ENCODE results near the gene TTLL10. TPM values are rescaled to one million over a fixed set of nuclear protein-coding genes. Genes with fewer than 3 reads are reported as not detected.

TTLL10 gene
- total RNA-seq, 2 experiments from 2014 or later = not detected

- POLR2A ChIA-PET = interaction anchor here (1.4 kb wide), 1 partner anchor 16 kb away, joined by 4 read pairs; no protein-coding TSS in a partner anchor
- no peak overlapping the region for H3K4me3 Mint-ChIP-seq
- ATAC-seq (ENCODE audit: low read depth) = no peak
- peaks cover 4% of the 10 kb centered on the region for H3K4me1 Mint-ChIP-seq
- peak; percentile 32 for DNase-seq
- H3K27ac Mint-ChIP-seq = peak overlapping the region; percentile 69
- peaks cover 3% of the 10 kb centered on the region for H3K36me3 Mint-ChIP-seq
- no peaks in the 10 kb centered on the region for H3K27me3 Mint-ChIP-seq
- H3K9me3 Mint-ChIP-seq = peaks cover 5% of the 10 kb centered on the region
Measured at GRCh38 chr1:1199141-1199960, 25.7 kb downstream of the TTLL10 start.

- POLR2A ChIA-PET = interaction anchor here (1.2 to 1.4 kb wide), 2 partner anchors 14 to 15 kb away, joined by 3 to 4 read pairs; no protein-coding TSS in a partner anchor
- ATAC-seq (ENCODE audit: low read depth) (peak; percentile 1), DNase-seq (peak; percentile 37)
- no peaks in the 10 kb centered on the region for H3K36me3 Mint-ChIP-seq
- no peaks in the 10 kb centered on the region for H3K27me3 Mint-ChIP-seq
- H3K4me3 Mint-ChIP-seq = peak overlapping the region; percentile 28
- H3K27ac Mint-ChIP-seq = peak overlapping the region; percentile 71
- H3K9me3 Mint-ChIP-seq = no peaks in the 10 kb centered on the region
- H3K4me1 Mint-ChIP-seq = peaks cover 4% of the 10 kb centered on the region
Measured at GRCh38 chr1:1199961-1200875, 26.5 kb downstream of the TTLL10 start.

- POLR2A ChIA-PET = interaction anchor here (1.2 to 1.4 kb wide), 2 partner anchors 14 to 15 kb away, joined by 3 to 4 read pairs; no protein-coding TSS in a partner anchor
- DNase-seq (peak; percentile 84), ATAC-seq (ENCODE audit: low read depth) (peak; percentile 69)
- H3K4me3 Mint-ChIP-seq = peak overlapping the region; percentile 28
- no peaks in the 10 kb centered on the region for H3K9me3 Mint-ChIP-seq
- no peaks in the 10 kb centered on the region for H3K36me3 Mint-ChIP-seq
- H3K27ac Mint-ChIP-seq = peak overlapping the region; percentile 71
- no peaks in the 10 kb centered on the region for H3K27me3 Mint-ChIP-seq
- H3K4me1 Mint-ChIP-seq = peaks cover 4% of the 10 kb centered on the region
Measured at GRCh38 chr1:1200876-1201810, 27.5 kb downstream of the TTLL10 start.

- POLR2A ChIA-PET = no interaction called here
- H3K4me3 Mint-ChIP-seq = no peak overlapping the region
- ATAC-seq (ENCODE audit: low read depth) (no peak), DNase-seq (peak; percentile 53)
- H3K4me1 Mint-ChIP-seq = peaks cover 8% of the 10 kb centered on the region
- no peak overlapping the region for H3K27ac Mint-ChIP-seq
- no peaks in the 10 kb centered on the region for H3K9me3 Mint-ChIP-seq
- no peaks in the 10 kb centered on the region for H3K36me3 Mint-ChIP-seq
- H3K27me3 Mint-ChIP-seq = peaks cover 2% of the 10 kb centered on the region
Measured at GRCh38 chr1:1202831-1203560, 29.3 kb downstream of the TTLL10 start.

- no peak overlapping the region for H3K4me3 Mint-ChIP-seq
- no peaks in the 10 kb centered on the region for H3K36me3 Mint-ChIP-seq
- H3K4me1 Mint-ChIP-seq = peaks cover 12% of the 10 kb centered on the region
- no peak overlapping the region for H3K27ac Mint-ChIP-seq
- H3K27me3 Mint-ChIP-seq = peaks cover 2% of the 10 kb centered on the region
- POLR2A ChIA-PET = no interaction called here
- DNase-seq (peak; percentile 46), ATAC-seq (ENCODE audit: low read depth) (no peak)
- no peaks in the 10 kb centered on the region for H3K9me3 Mint-ChIP-seq
Measured at GRCh38 chr1:1203561-1204424, 30.1 kb downstream of the TTLL10 start.

GRCh38 chr1:1204425-1204920 is 30.8 kb downstream of the TTLL10 start:
- Mint-ChIP-seq H3K27me3 (peaks cover 2% of the 10 kb centered on the region), H3K9me3 (no peaks in the 10 kb centered on the region), H3K27ac (no peak overlapping the region), H3K4me3 (no peak overlapping the region), H3K36me3 (no peaks in the 10 kb centered on the region), H3K4me1 (peaks cover 14% of the 10 kb centered on the region)
- DNase-seq = peak; percentile 31
- POLR2A ChIA-PET = no interaction called here
- no peak for ATAC-seq (ENCODE audit: low read depth)

- Mint-ChIP-seq H3K27ac (peak overlapping the region; percentile 60), H3K4me1 (peaks cover 14% of the 10 kb centered on the region), H3K27me3 (peaks cover 2% of the 10 kb centered on the region), H3K4me3 (peak overlapping the region; percentile 48), H3K9me3 (no peaks in the 10 kb centered on the region), H3K36me3 (no peaks in the 10 kb centered on the region)
- ATAC-seq (ENCODE audit: low read depth) = no peak
- DNase-seq = peak; percentile 43
- POLR2A ChIA-PET = interaction anchor here (0.8 kb wide), 1 partner anchor 83 kb away, joined by 3 read pairs; no protein-coding TSS in a partner anchor
Measured at GRCh38 chr1:1204998-1205768, 31.5 kb downstream of the TTLL10 start.

- H3K4me3 Mint-ChIP-seq = peak overlapping the region; percentile 48
- H3K36me3 Mint-ChIP-seq = no peaks in the 10 kb centered on the region
- H3K27ac Mint-ChIP-seq = peak overlapping the region; percentile 60
- H3K4me1 Mint-ChIP-seq = peaks cover 10% of the 10 kb centered on the region
- ATAC-seq (ENCODE audit: low read depth) = no peak
- H3K9me3 Mint-ChIP-seq = no peaks in the 10 kb centered on the region
- no peak for DNase-seq
- POLR2A ChIA-PET = interaction anchor here (0.8 kb wide), 1 partner anchor 83 kb away, joined by 3 read pairs; no protein-coding TSS in a partner anchor
- H3K27me3 Mint-ChIP-seq = peaks cover 2% of the 10 kb centered on the region
Measured at GRCh38 chr1:1205769-1206375, 32.2 kb downstream of the TTLL10 start.

GRCh38 chr1:1206376-1206965 is 32.8 kb downstream of the TTLL10 start, which contains the start of gene TNFRSF18:
TSS of gene TNFRSF18 (minus strand) at chr1:1206592. CDS start at chr1:1206571, 21 bp downstream.
- peak within 1 kb of the TSS; percentile 71 for H3K4me3 Mint-ChIP-seq
- DNase-seq (peak; percentile 66), ATAC-seq (ENCODE audit: low read depth) (peak; percentile 7)
- peaks cover 2% of the 10 kb centered on the region for H3K27me3 Mint-ChIP-seq
- POLR2A ChIA-PET = no interaction called here
- peaks cover 10% of the 10 kb centered on the region for H3K4me1 Mint-ChIP-seq
- peak within 1 kb of the TSS; percentile 61 for H3K27ac Mint-ChIP-seq
- no peaks in the 10 kb centered on the region for H3K9me3 Mint-ChIP-seq
- H3K36me3 Mint-ChIP-seq = no peaks in the 10 kb centered on the region

GRCh38 chr1:1206966-1207531 is 33.4 kb downstream of the TTLL10 start:
- DNase-seq (no peak), ATAC-seq (ENCODE audit: low read depth) (no peak)
- Mint-ChIP-seq H3K27ac (peak overlapping the region; percentile 61), H3K9me3 (no peaks in the 10 kb centered on the region), H3K4me3 (peak overlapping the region; percentile 71), H3K4me1 (peaks cover 10% of the 10 kb centered on the region), H3K36me3 (no peaks in the 10 kb centered on the region), H3K27me3 (peaks cover 2% of the 10 kb centered on the region)
- POLR2A ChIA-PET = interaction anchor here (0.6 to 1.9 kb wide), 2 partner anchors 24 to 84 kb away, joined by 3 to 6 read pairs; no protein-coding TSS in a partner anchor

All from activated naive CD8-positive, alpha-beta T cell treated with anti-CD3 and anti-CD28 coated beads, Interleukin-2, amount 10 ng/mL, durations not matched to agents 7 days and 5 days (primary cell).